Neural cell (in vitro differentiated cells): ENCODE measurements around the gene STK24.

Experiments
- EP300 ChIP-seq: fragments of 450-650 bp; conservative IDR thresholded peaks from 2 replicates; pipeline ENCODE4 v1.6.1; 2014; ENCODE audit warnings: antibody characterized with exemption, mild to moderate bottlenecking, moderate library complexity; ENCODE audit not compliant: poor library complexity, severe bottlenecking
- EZH2 ChIP-seq: fragments of 200-600, 300-800 bp; shearing (Covaris generic), sonication (generic); IDR thresholded peaks from 2 replicates; pipeline ENCODE4 v1.6.1; 2014; ENCODE audit warnings: antibody characterized with exemption, low read length, borderline replicate concordance, mild to moderate bottlenecking; ENCODE audit not compliant: insufficient read depth, poor library complexity, severe bottlenecking
- POLR2AphosphoS5 ChIP-seq: IDR thresholded peaks from 2 replicates; pipeline ENCODE4 v1.6.1; 2012
- RAD21 ChIP-seq: fragments of 450-650 bp; conservative IDR thresholded peaks from 2 replicates; pipeline ENCODE4 v1.6.1; 2014; ENCODE audit warnings: antibody characterized with exemption, mild to moderate bottlenecking, moderate library complexity
- TF ChIP-seq, protein P1 (sequence below): fragments of 450-650 bp; IDR thresholded peaks from 2 replicates; pipeline ENCODE4 v1.5.1; 2014; ENCODE audit warnings: antibody characterized with exemption, mild to moderate bottlenecking, moderate library complexity; ENCODE audit not compliant: poor library complexity, severe bottlenecking
- TF ChIP-seq, protein P2 (sequence below): IDR thresholded peaks from 2 replicates; pipeline ENCODE4 v1.6.1; 2012; ENCODE audit warnings: borderline replicate concordance

DNA sequence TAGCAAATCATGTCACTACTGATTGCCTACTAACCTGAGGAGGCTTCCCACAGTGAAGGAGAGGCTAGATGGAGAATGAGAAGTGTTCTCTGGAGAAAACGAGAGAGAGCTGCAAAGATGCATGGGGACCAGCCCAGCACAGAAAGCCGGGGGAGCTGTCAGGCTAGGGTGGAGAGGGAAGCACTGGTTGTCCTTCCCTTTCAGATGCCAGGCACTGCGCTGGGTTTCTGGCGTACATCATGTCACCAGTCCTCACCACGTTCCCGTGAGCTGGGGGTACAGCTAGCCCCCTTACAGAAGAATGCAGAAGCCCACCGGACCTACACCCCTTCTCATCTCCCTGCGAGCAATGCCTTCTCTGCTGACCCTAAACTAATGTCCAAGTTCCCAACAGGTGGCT, 86.0 kb downstream of the STK24 start:
- TF ChIP-seq, protein P1, sequence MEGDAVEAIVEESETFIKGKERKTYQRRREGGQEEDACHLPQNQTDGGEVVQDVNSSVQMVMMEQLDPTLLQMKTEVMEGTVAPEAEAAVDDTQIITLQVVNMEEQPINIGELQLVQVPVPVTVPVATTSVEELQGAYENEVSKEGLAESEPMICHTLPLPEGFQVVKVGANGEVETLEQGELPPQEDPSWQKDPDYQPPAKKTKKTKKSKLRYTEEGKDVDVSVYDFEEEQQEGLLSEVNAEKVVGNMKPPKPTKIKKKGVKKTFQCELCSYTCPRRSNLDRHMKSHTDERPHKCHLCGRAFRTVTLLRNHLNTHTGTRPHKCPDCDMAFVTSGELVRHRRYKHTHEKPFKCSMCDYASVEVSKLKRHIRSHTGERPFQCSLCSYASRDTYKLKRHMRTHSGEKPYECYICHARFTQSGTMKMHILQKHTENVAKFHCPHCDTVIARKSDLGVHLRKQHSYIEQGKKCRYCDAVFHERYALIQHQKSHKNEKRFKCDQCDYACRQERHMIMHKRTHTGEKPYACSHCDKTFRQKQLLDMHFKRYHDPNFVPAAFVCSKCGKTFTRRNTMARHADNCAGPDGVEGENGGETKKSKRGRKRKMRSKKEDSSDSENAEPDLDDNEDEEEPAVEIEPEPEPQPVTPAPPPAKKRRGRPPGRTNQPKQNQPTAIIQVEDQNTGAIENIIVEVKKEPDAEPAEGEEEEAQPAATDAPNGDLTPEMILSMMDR: no peak
- TF ChIP-seq EP300: no peak
- no peak for TF ChIP-seq EZH2
- TF ChIP-seq, protein P2, sequence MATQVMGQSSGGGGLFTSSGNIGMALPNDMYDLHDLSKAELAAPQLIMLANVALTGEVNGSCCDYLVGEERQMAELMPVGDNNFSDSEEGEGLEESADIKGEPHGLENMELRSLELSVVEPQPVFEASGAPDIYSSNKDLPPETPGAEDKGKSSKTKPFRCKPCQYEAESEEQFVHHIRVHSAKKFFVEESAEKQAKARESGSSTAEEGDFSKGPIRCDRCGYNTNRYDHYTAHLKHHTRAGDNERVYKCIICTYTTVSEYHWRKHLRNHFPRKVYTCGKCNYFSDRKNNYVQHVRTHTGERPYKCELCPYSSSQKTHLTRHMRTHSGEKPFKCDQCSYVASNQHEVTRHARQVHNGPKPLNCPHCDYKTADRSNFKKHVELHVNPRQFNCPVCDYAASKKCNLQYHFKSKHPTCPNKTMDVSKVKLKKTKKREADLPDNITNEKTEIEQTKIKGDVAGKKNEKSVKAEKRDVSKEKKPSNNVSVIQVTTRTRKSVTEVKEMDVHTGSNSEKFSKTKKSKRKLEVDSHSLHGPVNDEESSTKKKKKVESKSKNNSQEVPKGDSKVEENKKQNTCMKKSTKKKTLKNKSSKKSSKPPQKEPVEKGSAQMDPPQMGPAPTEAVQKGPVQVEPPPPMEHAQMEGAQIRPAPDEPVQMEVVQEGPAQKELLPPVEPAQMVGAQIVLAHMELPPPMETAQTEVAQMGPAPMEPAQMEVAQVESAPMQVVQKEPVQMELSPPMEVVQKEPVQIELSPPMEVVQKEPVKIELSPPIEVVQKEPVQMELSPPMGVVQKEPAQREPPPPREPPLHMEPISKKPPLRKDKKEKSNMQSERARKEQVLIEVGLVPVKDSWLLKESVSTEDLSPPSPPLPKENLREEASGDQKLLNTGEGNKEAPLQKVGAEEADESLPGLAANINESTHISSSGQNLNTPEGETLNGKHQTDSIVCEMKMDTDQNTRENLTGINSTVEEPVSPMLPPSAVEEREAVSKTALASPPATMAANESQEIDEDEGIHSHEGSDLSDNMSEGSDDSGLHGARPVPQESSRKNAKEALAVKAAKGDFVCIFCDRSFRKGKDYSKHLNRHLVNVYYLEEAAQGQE: no peak
- TF ChIP-seq RAD21: no peak
- TF ChIP-seq POLR2AphosphoS5: no peak
